CD4-positive, alpha-beta T cell treated with Interleukin-10 for 1 hour (primary cell): ENCODE measurements around the gene TSC22D4.

Experiments used
- DNase-seq: peaks from one replicate; pipeline ENCODE4 v3.0.0-alpha.2; 2020

The TSC22D4 gene

DNA sequence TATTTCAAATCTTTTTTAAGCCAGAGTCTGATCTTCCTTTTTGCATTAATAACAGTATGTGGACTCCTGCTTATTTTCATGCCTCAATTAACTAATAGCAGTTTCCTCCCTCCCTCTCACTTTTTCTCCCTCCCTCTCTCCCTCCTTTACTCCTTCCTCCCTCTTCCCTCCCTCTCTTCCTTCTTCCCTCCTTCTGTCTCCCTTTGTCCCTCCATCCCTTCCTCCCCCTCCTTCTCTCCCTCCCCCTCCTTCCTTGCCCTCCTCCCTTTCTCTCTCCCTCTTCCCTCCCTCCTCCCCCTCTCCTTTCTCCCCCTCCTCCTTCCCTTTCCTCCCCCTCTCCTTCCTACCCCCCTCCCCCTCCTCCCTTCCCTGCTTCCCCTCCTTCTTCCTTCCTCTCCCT is 52.5 kb downstream of the TSC22D4 start:
- DNase-seq = no peak

DNA sequence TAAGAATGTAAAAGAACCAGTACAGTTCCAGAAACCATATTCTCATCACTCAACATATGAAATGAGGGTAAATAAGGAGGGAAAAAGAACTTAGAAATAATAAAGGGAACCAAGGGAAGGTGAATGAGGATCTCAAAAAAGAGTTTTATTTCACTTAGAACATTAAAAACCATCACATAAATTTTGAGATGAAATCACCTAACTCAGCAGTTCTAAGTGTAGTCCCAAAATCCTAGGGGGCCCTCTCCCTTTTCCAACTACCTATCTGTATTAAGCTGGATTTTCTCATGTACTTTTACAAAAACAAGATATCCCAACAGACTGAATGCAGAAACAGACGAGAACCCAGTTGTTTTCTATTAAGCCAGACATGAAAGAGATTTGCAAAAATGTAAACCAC is 53.7 kb downstream of the TSC22D4 start:
- DNase-seq = no peak

GRCh38 chr7:100423315-100423714 is 55.7 kb downstream of the TSC22D4 start:
- no peak for DNase-seq

DNA sequence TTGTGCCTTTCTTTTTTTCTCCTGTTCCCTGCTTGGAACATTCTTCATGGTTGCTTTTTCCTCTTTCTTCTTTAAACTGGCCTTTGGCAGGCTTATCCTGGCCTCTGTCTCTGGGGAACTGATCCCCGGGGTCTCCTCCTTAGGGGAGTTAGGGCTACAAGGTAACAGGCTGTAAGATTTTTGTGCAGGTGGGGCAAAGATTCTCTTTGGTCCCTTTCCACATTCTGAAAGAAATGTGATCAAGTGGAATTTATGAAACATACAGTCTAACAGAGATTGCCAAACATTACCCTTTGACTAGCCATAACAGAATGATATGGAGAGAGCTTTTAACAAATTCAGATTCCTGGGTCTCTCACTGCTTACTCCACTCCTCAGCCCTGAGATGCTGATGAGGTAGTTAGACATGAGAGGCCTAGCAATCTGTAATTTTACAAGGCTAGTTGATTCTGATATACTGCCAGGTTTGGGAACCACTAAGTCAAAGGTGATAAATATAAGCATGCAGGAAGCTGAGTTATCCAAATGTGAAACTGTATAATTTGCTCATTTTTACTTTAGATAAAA is 59.3 kb downstream of the TSC22D4 start:
- DNase-seq = no peak

DNA sequence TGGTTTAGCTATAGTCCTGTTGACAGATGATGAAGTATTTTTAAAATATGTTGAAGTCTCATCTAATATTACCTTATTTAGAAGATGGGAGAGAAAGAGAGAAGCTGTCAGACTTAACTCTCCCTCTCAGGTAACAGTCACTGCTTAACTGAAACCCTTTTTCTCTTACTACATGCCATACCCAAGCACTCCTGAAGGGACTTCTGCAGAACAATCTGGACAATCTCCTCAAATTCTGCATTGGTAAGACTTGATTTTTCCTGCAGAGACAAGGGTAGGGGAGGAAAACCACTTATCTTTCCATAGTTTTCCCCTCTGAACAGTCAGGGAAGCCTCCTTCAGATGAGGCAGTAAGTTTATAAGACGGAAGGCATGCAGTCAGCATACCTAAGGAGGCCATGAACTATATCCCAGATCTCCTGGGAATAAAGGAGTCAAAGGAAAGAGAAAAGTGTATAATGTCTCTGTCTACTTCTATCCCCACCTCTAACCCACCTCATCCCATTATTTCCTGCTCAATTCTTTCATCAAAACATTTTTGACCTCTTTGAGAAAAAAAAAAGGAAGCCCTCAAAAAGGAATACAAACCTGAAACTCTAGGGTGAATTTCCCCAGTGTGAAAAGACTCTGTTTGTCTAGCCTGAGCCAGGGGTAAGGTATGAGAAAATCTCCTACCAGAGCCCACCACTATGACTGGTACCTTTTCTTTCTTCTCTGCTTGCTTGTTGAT is 59.9 kb downstream of the TSC22D4 start:
- no peak for DNase-seq
